CD4-positive, CD25-positive, alpha-beta regulatory T cell (primary cell): ENCODE measurements around the gene ALG3. TPM values are rescaled to one million over a fixed set of nuclear protein-coding genes. Genes with fewer than 3 reads are reported as not detected.

Experiments
- ATAC-seq, 2 donors: fragments of 150-1000 bp; cut with Tn5 transposase; one replicate each; pipeline ENCODE4 v1.10.0; 2021; ENCODE audit warnings: low read depth in 2 of 2, moderate number of reproducible peaks in 2 of 2, moderate library complexity in 1 of 2
- DNase-seq, 3 donors: peaks; one replicate each; pipeline versions ENCODE4 v3.0.0 to v3.0.0-alpha.2; 2012 to 2022; ENCODE audit warnings: mixed read lengths in 1 of 3
- H3K27ac ChIP-seq: one replicate; pipeline ENCODE4 v1.7.0; 2013; ENCODE audit warnings: mild to moderate bottlenecking, low read length; ENCODE audit not compliant: insufficient read depth, poor library complexity, severe bottlenecking
- H3K27me3 ChIP-seq: one replicate; pipeline ENCODE4 v1.7.0; 2013; ENCODE audit warnings: low read length; ENCODE audit not compliant: control insufficient read depth, insufficient read depth
- H3K36me3 ChIP-seq: one replicate; pipeline ENCODE4 v1.7.0; 2013; ENCODE audit warnings: mild to moderate bottlenecking, low read length, moderate library complexity; ENCODE audit not compliant: control insufficient read depth, insufficient read depth
- H3K4me1 ChIP-seq: 2 replicates; pipeline ENCODE4 v1.7.0; 2013; ENCODE audit warnings: mild to moderate bottlenecking, low read length; ENCODE audit not compliant: insufficient read depth, control insufficient read depth, poor library complexity, severe bottlenecking
- H3K4me3 ChIP-seq: one replicate; pipeline ENCODE4 v1.7.0; 2013; ENCODE audit warnings: low read depth, mild to moderate bottlenecking, low read length, moderate library complexity
- H3K9me3 ChIP-seq, 2 experiments: 1 replicate in 1 of 2; 2 replicates in 1 of 2; pipeline ENCODE4 v1.7.0; 2013; ENCODE audit warnings: low read length in 2 of 2, mild to moderate bottlenecking in 1 of 2, moderate library complexity in 1 of 2; ENCODE audit not compliant: control insufficient read depth in 2 of 2
- H3K27ac Mint-ChIP-seq, 3 donors: one replicate each; pipeline ENCODE4 v1.8.0; 2020 to 2022; ENCODE audit warnings: mild to moderate bottlenecking in 3 of 3, mixed read lengths in 3 of 3, moderate library complexity in 2 of 3
- H3K27me3 Mint-ChIP-seq: one replicate; pipeline ENCODE4 v1.8.0; 2022; ENCODE audit warnings: mild to moderate bottlenecking, mixed read lengths
- H3K36me3 Mint-ChIP-seq: one replicate; pipeline ENCODE4 v1.8.0; 2020; ENCODE audit warnings: mixed read lengths
- H3K4me1 Mint-ChIP-seq, 4 donors: one replicate each; pipeline ENCODE4 v1.8.0; 2020 to 2022; ENCODE audit warnings: mixed read lengths in 4 of 4, mild to moderate bottlenecking in 1 of 4
- H3K4me3 Mint-ChIP-seq, 4 donors: one replicate each; pipeline ENCODE4 v1.8.0; 2020 to 2022; ENCODE audit warnings: mild to moderate bottlenecking in 4 of 4, mixed read lengths in 4 of 4, moderate library complexity in 3 of 4
- H3K9me3 Mint-ChIP-seq, 7 donors: one replicate each; pipeline ENCODE4 v1.8.0; 2020 to 2022; ENCODE audit warnings: mixed read lengths in 7 of 7, mild to moderate bottlenecking in 3 of 7, moderate library complexity in 2 of 7
- polyA plus RNA-seq, 4 donors: library from polyadenylated mRNA; unstranded; fragments of 300-500 nt; fragmentation: Illumina TruSeq; gene quantifications; one replicate each; pipeline ENCODE4 v1.2.3, GENCODE V29; 2021
- total RNA-seq: library from RNA; stranded (reverse); gene quantifications from one replicate; pipeline ENCODE4 v1.2.3, GENCODE V29; 2022

Gene ALG3
- total and polyA plus RNA-seq, 5 donors from 2014 or later: 22.6 to 64.0 (median 55.0) TPM

DNA sequence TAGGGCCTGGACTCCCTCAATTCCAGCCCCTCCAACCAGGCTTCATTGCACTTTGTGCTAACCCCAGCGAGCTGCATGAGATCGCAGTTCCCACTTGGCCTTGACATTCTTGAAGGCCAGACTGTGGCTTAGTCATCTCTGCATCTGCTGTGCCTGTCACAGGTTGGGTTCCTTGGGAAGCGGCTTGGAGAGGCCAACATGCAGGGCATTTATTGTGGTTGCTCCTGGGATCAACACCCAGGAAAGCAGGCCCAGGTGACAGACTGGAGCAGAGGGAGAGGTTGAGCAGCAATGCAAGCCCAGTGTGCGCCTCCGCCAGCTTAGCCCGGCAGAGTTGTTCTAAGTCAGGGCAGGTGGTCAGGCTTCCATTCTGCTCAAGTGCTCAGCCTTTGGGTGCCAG is 52.2 kb downstream of the ALG3 start:
- DNase-seq (no peak), ATAC-seq (no peak)
- Mint-ChIP-seq H3K9me3 (no peaks in the 10 kb centered on the region), H3K4me3 (no peak overlapping the region), H3K27me3 (no peaks in the 10 kb centered on the region), H3K27ac (no peak overlapping the region), H3K4me1 (no peaks in the 10 kb centered on the region), H3K36me3 (peaks cover 31% of the 10 kb centered on the region)
- H3K4me1 ChIP-seq: no peaks in the 10 kb centered on the region
- H3K27ac ChIP-seq: no peak overlapping the region
- H3K27me3 ChIP-seq: no peaks in the 10 kb centered on the region
- no peak overlapping the region for H3K4me3 ChIP-seq
- no peaks in the 10 kb centered on the region for H3K9me3 ChIP-seq
- peaks cover 36% of the 10 kb centered on the region for H3K36me3 ChIP-seq

DNA sequence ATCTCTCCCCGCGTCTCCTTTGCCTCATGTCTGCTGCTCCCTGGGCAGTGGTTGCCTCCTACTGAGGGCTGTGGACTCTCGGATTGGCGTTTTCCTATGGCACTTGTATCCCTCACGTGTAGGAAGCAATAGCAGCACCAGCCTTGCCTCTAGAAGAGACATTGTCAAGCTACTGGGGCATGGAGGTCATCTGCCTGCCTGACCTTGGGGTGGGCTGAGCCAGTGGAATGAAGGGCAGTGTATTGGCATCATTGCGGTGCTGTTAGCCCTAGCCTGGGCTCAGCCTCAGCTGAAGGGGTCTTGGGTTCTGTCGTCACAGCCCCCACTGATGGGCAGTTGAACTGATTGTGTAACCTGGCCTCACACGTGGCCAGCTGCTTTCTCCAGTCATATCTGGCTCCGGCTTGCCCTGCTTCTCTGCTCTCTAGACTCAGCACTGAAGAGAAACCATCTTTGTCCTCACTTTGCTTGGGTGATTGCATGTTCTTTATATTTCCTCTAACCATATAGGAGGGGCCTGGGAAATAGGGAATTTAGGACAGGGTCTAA is 54.7 kb downstream of the ALG3 start:
- no peak for ATAC-seq
- Histone ChIP-seq H3K36me3 (peaks cover 61% of the 10 kb centered on the region), H3K27me3 (no peaks in the 10 kb centered on the region), H3K27ac (no peak overlapping the region), H3K9me3 (no peaks in the 10 kb centered on the region), H3K4me3 (no peak overlapping the region), H3K4me1 (no peaks in the 10 kb centered on the region)
- DNase-seq: no peak
- Mint-ChIP-seq H3K4me1 (peaks cover 4 to 10% (median 7%) of the 10 kb centered on the region in 4 donors), H3K4me3 (peak overlapping the region in 1 of 4 donors; percentile 32), H3K27me3 (no peaks in the 10 kb centered on the region), H3K27ac (no peak overlapping the region), H3K36me3 (peaks cover 38% of the 10 kb centered on the region), H3K9me3 (no peaks in the 10 kb centered on the region)

GRCh38 chr3:184192889-184193288 is 55.9 kb downstream of the ALG3 start:
- no peaks in the 10 kb centered on the region for H3K27me3 ChIP-seq
- no peaks in the 10 kb centered on the region for H3K27me3 Mint-ChIP-seq
- no peak overlapping the region for H3K27ac Mint-ChIP-seq
- no peaks in the 10 kb centered on the region for H3K9me3 ChIP-seq
- peaks cover 4 to 21% (median 11%) of the 10 kb centered on the region in 4 donors for H3K4me1 Mint-ChIP-seq
- H3K27ac ChIP-seq: no peak overlapping the region
- peaks cover 72% of the 10 kb centered on the region for H3K36me3 ChIP-seq
- no peaks in the 10 kb centered on the region for H3K9me3 Mint-ChIP-seq
- H3K4me3 Mint-ChIP-seq: no peak overlapping the region
- H3K4me1 ChIP-seq: peaks cover 6% of the 10 kb centered on the region
- H3K4me3 ChIP-seq: no peak overlapping the region
- DNase-seq (no peak), ATAC-seq (no peak)
- H3K36me3 Mint-ChIP-seq: peaks cover 45% of the 10 kb centered on the region

Other genes with a start within 250 kb of the ALG3 start
- gene ABCC5, start 231.1 kb downstream of the ALG3 start, total RNA-seq: 27.1 TPM
- 10 to 100 TPM; 12.4 to 16.6 (median 13.5) TPM for gene ABCC5, start 231.1 kb downstream of the ALG3 start, polyA plus RNA-seq
- not detected for gene HTR3D, start 217.2 kb downstream of the ALG3 start, total RNA-seq
- gene HTR3D, start 217.2 kb downstream of the ALG3 start, polyA plus RNA-seq: not detected
- gene HTR3C, start 195.9 kb downstream of the ALG3 start, total RNA-seq: not detected
- not detected for gene HTR3C, start 195.9 kb downstream of the ALG3 start, polyA plus RNA-seq
- not detected for gene HTR3E, start 151.9 kb downstream of the ALG3 start, total RNA-seq
- gene HTR3E, start 151.9 kb downstream of the ALG3 start, polyA plus RNA-seq: not detected
- 51.0 TPM for gene EIF2B5, start 113.6 kb downstream of the ALG3 start, total RNA-seq
- 10 to 100 TPM; 50.6 to 60.1 (median 55.3) TPM for gene EIF2B5, start 113.6 kb downstream of the ALG3 start, polyA plus RNA-seq
- 36.2 TPM for gene DVL3, start 93.6 kb downstream of the ALG3 start, total RNA-seq
- gene DVL3, start 93.6 kb downstream of the ALG3 start, polyA plus RNA-seq: 10 to 100 TPM in 1 of 4 donors, 1 to 10 TPM in 3; 4.1 to 11.0 (median 5.9) TPM
- 150 TPM for gene AP2M1, start 74.1 kb downstream of the ALG3 start, total RNA-seq
- gene AP2M1, start 74.1 kb downstream of the ALG3 start, polyA plus RNA-seq: 100 to 1,000 TPM; 232 to 294 (median 248) TPM
- gene ABCF3, start 62.8 kb downstream of the ALG3 start, total RNA-seq: 128 TPM
- gene ABCF3, start 62.8 kb downstream of the ALG3 start, polyA plus RNA-seq: 10 to 100 TPM; 38.6 to 51.4 (median 40.5) TPM
- not detected for gene VWA5B2, start 19.4 kb downstream of the ALG3 start, total RNA-seq
- gene VWA5B2, start 19.4 kb downstream of the ALG3 start, polyA plus RNA-seq: under 1 TPM in 1 of 4 donors, not detected in 3; 0.74 TPM
- gene EEF1AKMT4, start 710 bp upstream of the ALG3 start, total RNA-seq: 0.84 TPM
- 1 to 10 TPM; 5.1 to 7.5 (median 5.7) TPM for gene EEF1AKMT4, start 710 bp upstream of the ALG3 start, polyA plus RNA-seq
- 0.37 TPM for gene CAMK2N2, start 12.6 kb upstream of the ALG3 start, total RNA-seq
- gene CAMK2N2, start 12.6 kb upstream of the ALG3 start, polyA plus RNA-seq: not detected
- not detected for gene ECE2, start 27.1 kb upstream of the ALG3 start, total RNA-seq
- gene ECE2, start 27.1 kb upstream of the ALG3 start, polyA plus RNA-seq: not detected
- 162 TPM for gene PSMD2, start 50.3 kb upstream of the ALG3 start, total RNA-seq
- gene PSMD2, start 50.3 kb upstream of the ALG3 start, polyA plus RNA-seq: 100 to 1,000 TPM; 151 to 206 (median 190) TPM
- gene EIF4G1, start 65.6 kb upstream of the ALG3 start, total RNA-seq: 182 TPM
- 10 to 100 TPM; 13.7 to 18.8 (median 16.5) TPM for gene EIF4G1, start 65.6 kb upstream of the ALG3 start, polyA plus RNA-seq
- 13.8 TPM for gene FAM131A, start 88.6 kb upstream of the ALG3 start, total RNA-seq
- 1 to 10 TPM; 2.0 to 4.3 (median 2.3) TPM for gene FAM131A, start 88.6 kb upstream of the ALG3 start, polyA plus RNA-seq
- gene CLCN2, start 112.6 kb upstream of the ALG3 start, total RNA-seq: 4.7 TPM
- under 1 TPM in 3 of 4 donors, not detected in 1; 0.30 to 0.59 (median 0.54) TPM for gene CLCN2, start 112.6 kb upstream of the ALG3 start, polyA plus RNA-seq
- 39.4 TPM for gene POLR2H, start 112.7 kb upstream of the ALG3 start, total RNA-seq
- 10 to 100 TPM; 56.8 to 64.9 (median 60.3) TPM for gene POLR2H, start 112.7 kb upstream of the ALG3 start, polyA plus RNA-seq
- not detected for gene THPO, start 129.2 kb upstream of the ALG3 start, total RNA-seq
- gene THPO, start 129.2 kb upstream of the ALG3 start, polyA plus RNA-seq: not detected
- not detected for gene CHRD, start 131.1 kb upstream of the ALG3 start, total RNA-seq
- gene CHRD, start 131.1 kb upstream of the ALG3 start, polyA plus RNA-seq: not detected